NT2/D1 (cell line): Measurements from ENCODE around the gene PHACTR1.

ENCODE experiments used
- DNase-seq: peaks from one replicate; pipeline ENCODE4 v3.0.0-alpha.2; 2011; ENCODE audit warnings: low read depth, low spot score
- H3K27me3 ChIP-seq: 2 replicates; pipeline ENCODE4 v1.6.0; 2011; ENCODE audit warnings: mild to moderate bottlenecking; ENCODE audit not compliant: insufficient read length, insufficient read depth
- H3K36me3 ChIP-seq: 2 replicates; pipeline ENCODE4 v1.6.1; 2011; ENCODE audit warnings: mild to moderate bottlenecking, low read length, mixed read lengths; ENCODE audit not compliant: insufficient read depth, insufficient read length
- H3K4me1 ChIP-seq: 2 replicates; pipeline ENCODE4 v1.5.1; 2011; ENCODE audit not compliant: insufficient read depth, insufficient read length
- H3K4me3 ChIP-seq: 2 replicates; pipeline ENCODE4 v1.5.1; 2011; ENCODE audit warnings: low read depth; ENCODE audit not compliant: insufficient read length
- H3K9ac ChIP-seq: 2 replicates; pipeline ENCODE4 v1.6.0; 2011; ENCODE audit warnings: low read depth; ENCODE audit not compliant: insufficient read length
- H3K9me3 ChIP-seq: 2 replicates; pipeline ENCODE4 v1.5.1; 2011; ENCODE audit warnings: mild to moderate bottlenecking, low read length; ENCODE audit not compliant: insufficient read depth
- SUZ12 ChIP-seq: IDR thresholded peaks from 2 replicates; pipeline ENCODE4 v1.6.1; 2011; ENCODE audit not compliant: insufficient read length, insufficient read depth; ENCODE audit errors: extremely low read depth
- YY1 ChIP-seq: IDR thresholded peaks from 2 replicates; pipeline ENCODE4 v1.6.1; 2011; ENCODE audit not compliant: insufficient read length, insufficient read depth
- ZNF274 ChIP-seq: IDR thresholded peaks from 2 replicates; pipeline ENCODE4 v1.6.1; 2011; ENCODE audit warnings: mild to moderate bottlenecking, low read depth, low read length

The PHACTR1 gene

GRCh38 chr6:12709116-12709515 lies 7.5 kb upstream of the PHACTR1 start:
- Histone ChIP-seq H3K4me3 (no peak overlapping the region), H3K9ac (no peak overlapping the region), H3K27me3 (no peaks in the 10 kb centered on the region), H3K4me1 (no peaks in the 10 kb centered on the region), H3K36me3 (no peaks in the 10 kb centered on the region), H3K9me3 (no peaks in the 10 kb centered on the region)
- DNase-seq = no peak
- no peak for TF ChIP-seq YY1
- TF ChIP-seq ZNF274 = no peak
- TF ChIP-seq SUZ12 = no peak

GRCh38 chr6:12709556-12710232 lies 6.9 kb upstream of the PHACTR1 start:
- H3K9me3 ChIP-seq = no peaks in the 10 kb centered on the region
- no peak for DNase-seq
- TF ChIP-seq SUZ12 (no peak), YY1 (no peak), ZNF274 (no peak)
- no peak overlapping the region for H3K9ac ChIP-seq
- no peak overlapping the region for H3K4me3 ChIP-seq
- no peaks in the 10 kb centered on the region for H3K27me3 ChIP-seq
- no peaks in the 10 kb centered on the region for H3K4me1 ChIP-seq
- H3K36me3 ChIP-seq = no peaks in the 10 kb centered on the region

- no peak for TF ChIP-seq ZNF274
- no peak for TF ChIP-seq YY1
- TF ChIP-seq SUZ12 = no peak
- no peak for DNase-seq
- Histone ChIP-seq H3K36me3 (no peaks in the 10 kb centered on the region), H3K4me3 (no peak overlapping the region), H3K27me3 (no peaks in the 10 kb centered on the region), H3K4me1 (no peaks in the 10 kb centered on the region), H3K9ac (no peak overlapping the region), H3K9me3 (no peaks in the 10 kb centered on the region)
Observed at GRCh38 chr6:12710921-12711320, 5.6 kb upstream of the PHACTR1 start.

- TF ChIP-seq YY1 (no peak), ZNF274 (no peak), SUZ12 (no peak)
Observed at GRCh38 chr6:12714022-12714421, 2.5 kb upstream of the PHACTR1 start.

GRCh38 chr6:12715437-12715836 lies 1.1 kb upstream of the PHACTR1 start:
- no peak for TF ChIP-seq ZNF274
- no peak for TF ChIP-seq SUZ12
- TF ChIP-seq YY1 = no peak
- H3K4me3 ChIP-seq = no peak overlapping the region
- no peaks in the 10 kb centered on the region for H3K36me3 ChIP-seq
- H3K9ac ChIP-seq = no peak overlapping the region
- no peaks in the 10 kb centered on the region for H3K9me3 ChIP-seq
- H3K27me3 ChIP-seq = no peaks in the 10 kb centered on the region
- no peak for DNase-seq
- no peaks in the 10 kb centered on the region for H3K4me1 ChIP-seq

More at GRCh38 chr6:12714022-12714421, 2.5 kb upstream of the PHACTR1 start:
- H3K9ac ChIP-seq = no peak overlapping the region
- H3K4me1 ChIP-seq = no peaks in the 10 kb centered on the region
- H3K4me3 ChIP-seq = no peak overlapping the region
- H3K27me3 ChIP-seq = no peaks in the 10 kb centered on the region
- DNase-seq = no peak
- H3K36me3 ChIP-seq = no peaks in the 10 kb centered on the region
- no peaks in the 10 kb centered on the region for H3K9me3 ChIP-seq

- TF ChIP-seq YY1 = no peak
- no peak overlapping the region for H3K4me3 ChIP-seq
- no peaks in the 10 kb centered on the region for H3K9me3 ChIP-seq
- no peaks in the 10 kb centered on the region for H3K27me3 ChIP-seq
- H3K9ac ChIP-seq = no peak overlapping the region
- no peaks in the 10 kb centered on the region for H3K4me1 ChIP-seq
- no peaks in the 10 kb centered on the region for H3K36me3 ChIP-seq
- DNase-seq = no peak
Observed at GRCh38 chr6:12717356-12717755, 789 bp downstream of the PHACTR1 start.

GRCh38 chr6:12718015-12718414 lies 1.4 kb downstream of the PHACTR1 start:
- DNase-seq = no peak
- TF ChIP-seq SUZ12 (no peak), ZNF274 (no peak), YY1 (no peak)
- H3K4me1 ChIP-seq = no peaks in the 10 kb centered on the region
- no peaks in the 10 kb centered on the region for H3K36me3 ChIP-seq
- H3K9me3 ChIP-seq = no peaks in the 10 kb centered on the region
- H3K4me3 ChIP-seq = no peak overlapping the region
- no peak overlapping the region for H3K9ac ChIP-seq
- H3K27me3 ChIP-seq = no peaks in the 10 kb centered on the region

- Histone ChIP-seq H3K9me3 (no peaks in the 10 kb centered on the region), H3K4me3 (no peak overlapping the region), H3K27me3 (no peaks in the 10 kb centered on the region), H3K36me3 (no peaks in the 10 kb centered on the region), H3K4me1 (no peaks in the 10 kb centered on the region), H3K9ac (no peak overlapping the region)
- no peak for TF ChIP-seq YY1
- TF ChIP-seq ZNF274 = no peak
- no peak for TF ChIP-seq SUZ12
- DNase-seq = no peak
Observed at GRCh38 chr6:12719017-12719416, 2.5 kb downstream of the PHACTR1 start.
